A549 (cell line): Measurements from ENCODE around the gene ANKRD24.
"Not testable (repeated sequence)": the region's sequence is repeated elsewhere in the genome, so short reads cannot be mapped to it uniquely, and the experiment has no call there.

Experiments
- ATOH8 ChIP-seq: fragments of 250-450 bp; sonication (Bioruptor Pico); IDR thresholded peaks from 2 replicates; pipeline ENCODE4 v1.5.0; 2020; ENCODE audit warnings: low read depth, mild to moderate bottlenecking, moderate library complexity
- EP300 ChIP-seq, 2 experiments: fragments of >200 bp; sonication (Bioruptor Twin); formaldehyde crosslinking; IDR thresholded peaks; 2 replicates in 1 of 2; 3 replicates in 1 of 2; pipeline ENCODE4 v1.6.1; 2016 to 2017
- HDAC2 ChIP-seq: fragments of 200-600 bp; sonication (generic); IDR thresholded peaks from 2 replicates; pipeline ENCODE4 v1.6.1; 2016
- JUN ChIP-seq, 2 experiments: fragments of >200 bp; sonication (Bioruptor Twin); formaldehyde crosslinking; IDR thresholded peaks; 2 replicates in 1 of 2; 3 replicates in 1 of 2; pipeline ENCODE4 v1.6.1; 2016 to 2017
- MAZ ChIP-seq: fragments of 150-350 bp; IDR thresholded peaks from 2 replicates; pipeline ENCODE4 v1.6.1; 2014; ENCODE audit warnings: antibody characterized with exemption, low read depth, low read length, borderline replicate concordance
- POLR2A ChIP-seq: IDR thresholded peaks from 2 replicates; pipeline ENCODE4 v1.6.1; 2012; ENCODE audit warnings: mild to moderate bottlenecking, low read length
- RAD21 ChIP-seq, 2 experiments: fragments of >200 bp in 1 of 2; sonication (Bioruptor Twin) in 1 of 2; formaldehyde crosslinking in 1 of 2; IDR thresholded peaks in 1 of 2; conservative IDR thresholded peaks in 1 of 2; 2 replicates in 1 of 2; 3 replicates in 1 of 2; pipeline ENCODE4 v1.6.1; 2012 to 2018; ENCODE audit warnings: inconsistent platforms in 1 of 2
- REST ChIP-seq: fragments of 200-600 bp; sonication (generic); IDR thresholded peaks from 2 replicates; pipeline ENCODE4 v1.6.1; 2016; ENCODE audit warnings: antibody characterized with exemption, mild to moderate bottlenecking, moderate library complexity
- TF ChIP-seq, protein P1 (sequence below): fragments of >200 bp; sonication (Bioruptor Twin); formaldehyde crosslinking; IDR thresholded peaks from 3 replicates; pipeline ENCODE4 v1.5.1; 2016
- TF ChIP-seq, protein P2 (sequence below): IDR thresholded peaks from 2 replicates; pipeline ENCODE4 v1.6.1; 2012
- TF ChIP-seq, protein P3 (sequence below): fragments of 150-350 bp; IDR thresholded peaks from 2 replicates; pipeline ENCODE4 v1.6.1; 2014; ENCODE audit warnings: low read depth, mild to moderate bottlenecking, low read length
- TF ChIP-seq, protein P4 (sequence below): IDR thresholded peaks from 2 replicates; pipeline ENCODE4 v1.6.1; 2012

DNA sequence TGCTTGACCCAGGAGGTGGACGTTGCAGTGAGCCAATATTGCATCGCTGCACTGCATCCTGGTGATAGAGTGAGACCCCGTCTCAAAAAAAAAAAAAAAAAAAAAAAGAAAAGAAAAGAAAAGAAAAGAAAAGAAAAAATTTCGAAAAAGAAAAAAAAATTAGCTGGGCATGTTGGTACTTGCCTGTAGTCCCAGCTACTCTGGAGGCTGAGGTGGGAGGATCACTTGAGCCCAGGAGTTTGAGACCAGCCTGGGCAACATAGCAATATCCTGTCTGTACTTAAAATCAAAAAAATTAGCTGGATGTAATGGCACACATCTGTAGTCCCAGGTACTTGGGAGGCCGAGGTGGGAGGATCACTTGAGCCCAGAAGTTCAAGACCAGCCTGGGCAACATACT, 49.6 kb downstream of the ANKRD24 start:
- TF ChIP-seq, protein P1, sequence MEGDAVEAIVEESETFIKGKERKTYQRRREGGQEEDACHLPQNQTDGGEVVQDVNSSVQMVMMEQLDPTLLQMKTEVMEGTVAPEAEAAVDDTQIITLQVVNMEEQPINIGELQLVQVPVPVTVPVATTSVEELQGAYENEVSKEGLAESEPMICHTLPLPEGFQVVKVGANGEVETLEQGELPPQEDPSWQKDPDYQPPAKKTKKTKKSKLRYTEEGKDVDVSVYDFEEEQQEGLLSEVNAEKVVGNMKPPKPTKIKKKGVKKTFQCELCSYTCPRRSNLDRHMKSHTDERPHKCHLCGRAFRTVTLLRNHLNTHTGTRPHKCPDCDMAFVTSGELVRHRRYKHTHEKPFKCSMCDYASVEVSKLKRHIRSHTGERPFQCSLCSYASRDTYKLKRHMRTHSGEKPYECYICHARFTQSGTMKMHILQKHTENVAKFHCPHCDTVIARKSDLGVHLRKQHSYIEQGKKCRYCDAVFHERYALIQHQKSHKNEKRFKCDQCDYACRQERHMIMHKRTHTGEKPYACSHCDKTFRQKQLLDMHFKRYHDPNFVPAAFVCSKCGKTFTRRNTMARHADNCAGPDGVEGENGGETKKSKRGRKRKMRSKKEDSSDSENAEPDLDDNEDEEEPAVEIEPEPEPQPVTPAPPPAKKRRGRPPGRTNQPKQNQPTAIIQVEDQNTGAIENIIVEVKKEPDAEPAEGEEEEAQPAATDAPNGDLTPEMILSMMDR = not testable (repeated sequence)
- TF ChIP-seq JUN (IDR thresholded peaks at IDR 0.05); ATOH8; POLR2A; RAD21 (conservative IDR thresholded peaks at IDR 0.05 in 1 of 2, IDR thresholded peaks at IDR 0.05 in 1 of 2); EP300 (IDR thresholded peaks at IDR 0.05); MAZ; REST; HDAC2: not testable (repeated sequence)
- TF ChIP-seq, protein P2, sequence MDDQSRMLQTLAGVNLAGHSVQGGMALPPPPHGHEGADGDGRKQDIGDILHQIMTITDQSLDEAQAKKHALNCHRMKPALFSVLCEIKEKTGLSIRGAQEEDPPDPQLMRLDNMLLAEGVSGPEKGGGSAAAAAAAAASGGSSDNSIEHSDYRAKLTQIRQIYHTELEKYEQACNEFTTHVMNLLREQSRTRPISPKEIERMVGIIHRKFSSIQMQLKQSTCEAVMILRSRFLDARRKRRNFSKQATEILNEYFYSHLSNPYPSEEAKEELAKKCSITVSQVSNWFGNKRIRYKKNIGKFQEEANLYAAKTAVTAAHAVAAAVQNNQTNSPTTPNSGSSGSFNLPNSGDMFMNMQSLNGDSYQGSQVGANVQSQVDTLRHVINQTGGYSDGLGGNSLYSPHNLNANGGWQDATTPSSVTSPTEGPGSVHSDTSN = not testable (repeated sequence)
- TF ChIP-seq, protein P3, sequence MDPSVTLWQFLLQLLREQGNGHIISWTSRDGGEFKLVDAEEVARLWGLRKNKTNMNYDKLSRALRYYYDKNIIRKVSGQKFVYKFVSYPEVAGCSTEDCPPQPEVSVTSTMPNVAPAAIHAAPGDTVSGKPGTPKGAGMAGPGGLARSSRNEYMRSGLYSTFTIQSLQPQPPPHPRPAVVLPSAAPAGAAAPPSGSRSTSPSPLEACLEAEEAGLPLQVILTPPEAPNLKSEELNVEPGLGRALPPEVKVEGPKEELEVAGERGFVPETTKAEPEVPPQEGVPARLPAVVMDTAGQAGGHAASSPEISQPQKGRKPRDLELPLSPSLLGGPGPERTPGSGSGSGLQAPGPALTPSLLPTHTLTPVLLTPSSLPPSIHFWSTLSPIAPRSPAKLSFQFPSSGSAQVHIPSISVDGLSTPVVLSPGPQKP = not testable (repeated sequence)
- TF ChIP-seq, protein P4, sequence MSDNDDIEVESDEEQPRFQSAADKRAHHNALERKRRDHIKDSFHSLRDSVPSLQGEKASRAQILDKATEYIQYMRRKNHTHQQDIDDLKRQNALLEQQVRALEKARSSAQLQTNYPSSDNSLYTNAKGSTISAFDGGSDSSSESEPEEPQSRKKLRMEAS = not testable (repeated sequence)
